ENCODE data around the gene MAML3.

The MAML3 gene

DNA sequence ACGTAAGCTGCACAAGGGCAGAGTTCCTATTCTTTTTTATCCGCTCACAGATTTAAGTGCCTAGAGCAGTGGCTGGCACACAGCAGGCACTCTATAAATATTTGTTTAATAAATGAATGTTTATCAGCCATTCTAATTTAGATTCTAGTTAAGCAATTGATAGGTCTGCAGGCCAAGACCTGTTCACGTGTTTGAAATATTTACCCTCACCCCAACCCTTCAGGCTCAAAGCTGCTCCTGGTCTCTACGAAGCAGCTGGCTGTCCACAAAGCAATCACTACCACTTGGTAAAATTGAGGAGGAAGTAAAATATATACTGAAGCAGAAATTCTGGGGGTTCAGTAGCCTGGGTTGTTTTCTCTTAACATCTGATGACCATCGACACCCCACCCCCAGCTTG, 330.2 kb downstream of the MAML3 start:
- no peak overlapping the region for H3K4me3 ChIP-seq (ENCODE audit: low read depth, low read length)
- TF ChIP-seq POLR2A (IDR thresholded peaks at IDR 0.05; ENCODE audit: extremely low read depth, insufficient read length), result no peak
- no peak for TF ChIP-seq CTCF (IDR thresholded peaks at IDR 0.05; ENCODE audit: low read depth, low read length)
- no peak for TF ChIP-seq MYC (IDR thresholded peaks at IDR 0.05; ENCODE audit: low read depth, low read length)
- TF ChIP-seq, protein P1, sequence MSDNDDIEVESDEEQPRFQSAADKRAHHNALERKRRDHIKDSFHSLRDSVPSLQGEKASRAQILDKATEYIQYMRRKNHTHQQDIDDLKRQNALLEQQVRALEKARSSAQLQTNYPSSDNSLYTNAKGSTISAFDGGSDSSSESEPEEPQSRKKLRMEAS (IDR thresholded peaks at IDR 0.05; ENCODE audit: low read depth, low read length), result no peak
- DNase-seq (ENCODE audit: low read depth), result no peak

- TF ChIP-seq POLR2A (IDR thresholded peaks at IDR 0.05; ENCODE audit: extremely low read depth, insufficient read length) (no peak), CTCF (IDR thresholded peaks at IDR 0.05; ENCODE audit: low read depth, low read length) (no peak), MYC (IDR thresholded peaks at IDR 0.05; ENCODE audit: low read depth, low read length) (no peak)
- TF ChIP-seq, protein P1 (IDR thresholded peaks at IDR 0.05; ENCODE audit: low read depth, low read length), result no peak
- no peak for DNase-seq (ENCODE audit: low read depth)
- H3K4me3 ChIP-seq (ENCODE audit: low read depth, low read length), result no peak overlapping the region
Measured at GRCh38 chr4:139823345-139823744, 330.6 kb downstream of the MAML3 start.

- no peak for TF ChIP-seq MYC (IDR thresholded peaks at IDR 0.05; ENCODE audit: low read depth, low read length)
- TF ChIP-seq, protein P1 (IDR thresholded peaks at IDR 0.05; ENCODE audit: low read depth, low read length), result no peak
- no peak for TF ChIP-seq CTCF (IDR thresholded peaks at IDR 0.05; ENCODE audit: low read depth, low read length)
- no peak overlapping the region for H3K4me3 ChIP-seq (ENCODE audit: low read depth, low read length)
- DNase-seq (ENCODE audit: low read depth), result no peak
Measured at GRCh38 chr4:139822391-139822790, 331.6 kb downstream of the MAML3 start.

DNA sequence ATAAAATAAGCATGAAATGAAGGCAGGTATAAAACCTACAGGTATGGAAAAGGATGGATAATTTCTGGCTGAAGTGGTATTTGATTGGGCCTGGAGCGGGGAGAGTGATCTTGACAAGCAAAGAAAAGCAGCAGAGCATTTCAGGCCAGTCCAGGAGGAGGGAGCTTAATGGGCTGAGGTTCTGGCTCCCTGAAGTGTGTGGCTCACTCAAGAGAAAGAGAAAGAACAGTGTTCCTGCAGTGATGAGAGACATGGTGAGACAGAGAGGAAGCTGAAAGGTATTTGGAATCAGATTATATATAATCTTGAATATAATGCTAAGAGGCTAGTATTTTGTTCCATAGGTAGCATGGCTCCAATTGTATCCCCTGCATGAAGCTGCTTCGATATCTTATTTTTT, 334.9 kb downstream of the MAML3 start:
- no peak overlapping the region for H3K4me3 ChIP-seq (ENCODE audit: low read depth, low read length)
- TF ChIP-seq MYC (IDR thresholded peaks at IDR 0.05; ENCODE audit: low read depth, low read length), result no peak
- TF ChIP-seq POLR2A (IDR thresholded peaks at IDR 0.05; ENCODE audit: extremely low read depth, insufficient read length), result no peak
- no peak for TF ChIP-seq CTCF (IDR thresholded peaks at IDR 0.05; ENCODE audit: low read depth, low read length)
- TF ChIP-seq, protein P1 (IDR thresholded peaks at IDR 0.05; ENCODE audit: low read depth, low read length), result no peak
- DNase-seq (ENCODE audit: low read depth), result no peak

GRCh38 chr4:139817657-139818452, 336.1 kb downstream of the MAML3 start:
- TF ChIP-seq, protein P1 (IDR thresholded peaks at IDR 0.05; ENCODE audit: low read depth, low read length), result no peak
- TF ChIP-seq CTCF (IDR thresholded peaks at IDR 0.05; ENCODE audit: low read depth, low read length), result no peak
- TF ChIP-seq MYC (IDR thresholded peaks at IDR 0.05; ENCODE audit: low read depth, low read length), result no peak
- TF ChIP-seq POLR2A (IDR thresholded peaks at IDR 0.05; ENCODE audit: extremely low read depth, insufficient read length), result no peak
- no peak for DNase-seq (ENCODE audit: low read depth)
- H3K4me3 ChIP-seq (ENCODE audit: low read depth, low read length), result no peak overlapping the region

All from NB4 (cell line).